Daoy (cell line): Measurements from ENCODE around the gene DNAJC5G. TPM values are rescaled to one million over a fixed set of nuclear protein-coding genes. Genes with fewer than 3 reads are reported as not detected.

Source experiments
- DNase-seq: peaks from one replicate; pipeline ENCODE4 v3.0.0-alpha.2; 2015; ENCODE audit warnings: low read depth
- total RNA-seq: library from RNA; depleted of rRNA; stranded (reverse); fragments of >200 nt; shearing (Covaris generic); gene quantifications from 2 replicates; pipeline ENCODE4 v1.2.3, GENCODE V29; 2014; rRNA removed

The DNAJC5G gene, protein sequence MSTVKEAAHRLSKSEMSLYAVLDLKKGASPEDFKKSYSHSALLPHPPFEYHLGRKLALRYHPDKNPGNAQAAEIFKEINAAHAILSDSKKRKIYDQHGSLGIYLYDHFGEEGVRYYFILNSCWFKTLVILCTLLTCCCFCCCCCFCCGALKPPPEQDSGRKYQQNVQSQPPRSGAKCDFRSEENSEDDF
- total RNA-seq: not detected in 2 replicates

DNA sequence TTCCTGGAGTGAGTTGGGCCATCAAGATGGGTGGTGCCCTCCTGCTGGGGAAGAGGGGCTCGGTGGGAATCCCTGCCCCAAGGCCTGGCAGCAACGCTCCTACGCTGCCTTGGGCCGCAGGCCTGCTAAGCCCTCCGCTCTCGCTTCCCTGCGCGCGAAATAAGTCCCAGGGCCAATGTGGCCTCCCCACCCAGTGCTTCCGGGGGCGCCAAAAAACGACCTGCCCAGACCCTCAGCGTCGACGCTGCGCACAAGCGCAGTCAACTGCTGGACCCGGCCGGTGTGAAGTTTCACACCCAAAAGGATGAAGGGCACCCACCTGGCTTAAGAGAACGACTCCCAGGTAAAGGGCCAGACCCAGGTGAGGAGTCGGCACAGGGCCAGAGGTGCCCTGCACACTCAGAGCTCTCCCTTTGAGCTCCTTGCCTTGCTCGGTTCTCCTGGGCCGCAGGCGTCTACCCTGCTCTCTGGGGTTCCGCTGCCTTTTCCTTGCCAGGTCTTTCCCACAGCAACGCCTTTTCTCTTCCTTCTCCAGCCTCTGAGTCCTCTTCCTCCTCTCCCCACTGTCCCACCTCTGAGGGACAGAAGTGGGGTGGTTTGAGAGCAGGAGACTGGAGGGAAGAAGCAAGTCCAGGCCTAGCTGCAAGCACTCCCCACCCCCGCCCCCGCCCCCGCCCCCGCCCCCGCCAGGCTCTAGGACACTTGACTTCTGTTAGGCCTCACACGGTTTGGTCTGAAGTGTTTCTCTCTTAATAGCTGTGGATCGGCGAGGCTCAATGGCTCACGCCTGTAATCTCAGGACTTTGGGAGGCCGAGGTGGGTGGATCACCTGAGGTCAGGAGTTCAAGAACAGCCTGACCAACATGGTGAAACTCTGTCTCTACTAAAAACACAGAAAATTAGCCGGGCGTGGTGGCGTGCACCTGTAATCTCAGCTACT is at the start of gene DNAJC5G:
Gene DNAJC5G (plus strand): TSS at position 223 of the 940 bp plus-strand sequence. CDS start 1,296 bp downstream, outside the sequence.
- no peak for DNase-seq

DNA sequence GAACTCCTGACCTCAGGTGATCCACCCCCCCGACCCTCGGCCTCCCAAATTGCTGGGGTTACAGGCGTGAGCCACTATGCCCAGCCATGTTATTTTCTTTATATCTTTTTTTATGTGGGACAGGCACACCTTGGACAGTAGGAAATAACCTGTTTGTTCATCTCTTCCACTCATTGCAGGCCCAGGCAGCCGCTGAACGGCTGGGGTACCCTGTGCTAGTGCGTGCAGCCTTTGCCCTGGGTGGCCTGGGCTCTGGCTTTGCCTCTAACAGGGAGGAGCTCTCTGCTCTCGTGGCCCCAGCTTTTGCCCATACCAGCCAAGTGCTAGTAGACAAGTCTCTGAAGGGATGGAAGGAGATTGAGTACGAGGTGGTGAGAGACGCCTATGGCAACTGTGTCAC is 49.7 kb upstream of the DNAJC5G start:
- DNase-seq: no peak

DNA sequence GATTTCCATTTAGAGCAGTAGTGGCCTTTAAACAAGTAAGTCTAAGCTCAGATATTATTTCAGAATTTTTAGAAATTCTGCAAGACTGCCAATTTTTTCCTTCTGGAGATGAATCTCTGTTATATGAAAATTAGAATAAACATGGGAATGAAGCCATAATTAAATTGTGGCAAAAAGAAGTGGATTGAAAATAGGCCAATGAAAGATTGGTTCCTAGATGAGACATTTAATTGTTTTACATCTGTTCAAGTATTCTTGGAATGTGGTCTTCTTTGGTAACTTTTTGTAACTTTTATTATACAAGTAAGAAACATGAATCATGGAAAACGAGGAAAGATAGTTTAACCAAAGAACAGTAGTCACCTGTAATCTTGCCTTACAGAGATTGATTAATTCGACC is 47.7 kb upstream of the DNAJC5G start:
- DNase-seq: no peak

DNA sequence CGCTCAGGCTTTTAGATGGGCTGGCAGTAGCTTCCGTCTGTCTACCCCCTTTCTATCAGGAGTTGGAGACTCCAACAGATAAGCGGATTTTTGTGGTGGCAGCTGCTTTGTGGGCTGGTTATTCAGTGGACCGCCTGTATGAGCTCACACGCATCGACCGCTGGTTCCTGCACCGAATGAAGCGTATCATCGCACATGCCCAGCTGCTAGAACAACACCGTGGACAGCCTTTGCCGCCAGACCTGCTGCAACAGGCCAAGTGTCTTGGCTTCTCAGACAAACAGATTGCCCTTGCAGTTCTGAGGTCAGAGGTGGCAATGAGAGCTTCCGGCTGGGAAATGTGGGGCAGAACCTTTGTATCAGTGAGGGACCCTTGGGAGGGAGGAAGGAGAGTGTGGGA is 43.3 kb upstream of the DNAJC5G start:
- no peak for DNase-seq

DNA sequence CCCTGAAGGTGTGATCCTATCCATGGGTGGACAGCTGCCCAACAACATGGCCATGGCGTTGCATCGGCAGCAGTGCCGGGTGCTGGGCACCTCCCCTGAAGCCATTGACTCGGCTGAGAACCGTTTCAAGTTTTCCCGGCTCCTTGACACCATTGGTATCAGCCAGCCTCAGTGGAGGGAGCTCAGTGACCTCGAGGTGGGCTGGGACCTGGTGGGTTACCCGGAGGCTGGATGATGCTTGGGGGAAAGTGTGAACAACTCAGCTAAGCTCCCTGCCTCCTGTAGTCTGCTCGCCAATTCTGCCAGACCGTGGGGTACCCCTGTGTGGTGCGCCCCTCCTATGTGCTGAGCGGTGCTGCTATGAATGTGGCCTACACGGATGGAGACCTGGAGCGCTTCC is 41.9 kb upstream of the DNAJC5G start:
- DNase-seq: no peak

DNA sequence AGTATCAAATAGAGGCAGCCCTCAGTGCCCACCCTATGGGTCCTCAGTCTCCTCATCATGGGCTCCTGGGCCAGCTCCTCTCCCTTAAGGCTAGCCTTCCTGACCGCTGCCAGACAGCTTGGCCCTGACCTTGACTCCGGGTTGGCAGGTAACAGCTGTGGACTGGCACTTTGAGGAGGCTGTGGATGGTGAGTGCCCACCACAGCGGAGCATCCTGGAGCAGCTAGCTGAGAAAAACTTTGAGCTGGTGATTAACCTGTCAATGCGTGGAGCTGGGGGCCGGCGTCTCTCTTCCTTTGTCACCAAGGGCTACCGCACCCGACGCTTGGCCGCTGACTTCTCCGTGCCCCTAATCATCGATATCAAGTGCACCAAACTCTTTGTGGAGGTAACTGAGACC is 39.1 kb upstream of the DNAJC5G start:
- DNase-seq: no peak

DNA sequence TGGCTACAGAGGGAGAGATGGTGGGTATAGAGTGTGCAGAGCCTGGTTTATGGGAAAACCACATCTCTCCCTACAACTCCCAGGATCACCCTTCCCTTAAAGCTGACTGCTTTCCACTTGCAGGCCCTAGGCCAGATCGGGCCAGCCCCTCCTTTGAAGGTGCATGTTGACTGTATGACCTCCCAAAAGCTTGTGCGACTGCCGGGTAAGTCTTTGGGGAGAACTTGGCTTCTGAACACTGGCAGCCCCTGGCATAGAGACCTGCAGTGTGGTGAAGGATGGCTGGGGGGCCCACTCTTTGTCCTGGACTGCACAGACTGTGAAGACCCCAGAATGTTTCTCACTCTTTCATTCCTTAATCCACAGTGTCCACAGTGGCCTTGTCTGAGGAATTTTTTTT is 38.6 kb upstream of the DNAJC5G start:
- no peak for DNase-seq

DNA sequence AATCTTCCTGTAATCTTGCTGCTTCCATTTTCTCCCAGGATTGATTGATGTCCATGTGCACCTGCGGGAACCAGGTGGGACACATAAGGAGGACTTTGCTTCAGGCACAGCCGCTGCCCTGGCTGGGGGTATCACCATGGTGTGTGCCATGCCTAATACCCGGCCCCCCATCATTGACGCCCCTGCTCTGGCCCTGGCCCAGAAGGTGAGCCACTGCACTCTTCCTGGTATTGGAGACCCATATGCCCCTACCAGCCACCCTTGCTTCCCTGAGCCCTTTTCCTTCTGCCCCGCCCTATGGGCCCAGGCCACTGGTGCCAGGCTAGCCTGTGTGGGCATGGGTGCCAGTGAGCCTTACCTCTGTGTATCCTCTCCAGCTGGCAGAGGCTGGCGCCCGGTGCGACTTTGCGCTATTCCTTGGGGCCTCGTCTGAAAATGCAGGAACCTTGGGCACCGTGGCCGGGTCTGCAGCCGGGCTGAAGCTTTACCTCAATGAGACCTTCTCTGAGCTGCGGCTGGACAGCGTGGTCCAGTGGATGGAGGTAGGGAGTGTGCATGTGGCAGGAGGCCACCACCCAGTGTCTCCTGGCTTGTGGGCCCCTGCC is 37.8 kb upstream of the DNAJC5G start:
- DNase-seq: no peak

DNA sequence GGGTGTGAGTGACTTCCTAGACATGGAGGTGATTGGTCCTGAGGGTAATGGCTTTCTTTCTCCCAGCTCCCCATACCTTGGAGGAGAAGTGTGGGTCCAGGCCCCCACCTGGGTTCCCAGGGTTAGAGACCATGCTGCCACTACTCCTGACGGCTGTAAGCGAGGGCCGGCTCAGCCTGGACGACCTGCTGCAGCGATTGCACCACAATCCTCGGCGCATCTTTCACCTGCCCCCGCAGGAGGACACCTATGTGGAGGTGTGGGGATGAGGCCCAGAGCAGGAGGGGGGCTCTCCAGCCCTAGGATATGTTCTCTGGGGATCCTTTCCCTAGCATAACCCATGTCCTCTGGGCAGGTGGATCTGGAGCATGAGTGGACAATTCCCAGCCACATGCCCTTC is 36.3 kb upstream of the DNAJC5G start:
- no peak for DNase-seq

DNA sequence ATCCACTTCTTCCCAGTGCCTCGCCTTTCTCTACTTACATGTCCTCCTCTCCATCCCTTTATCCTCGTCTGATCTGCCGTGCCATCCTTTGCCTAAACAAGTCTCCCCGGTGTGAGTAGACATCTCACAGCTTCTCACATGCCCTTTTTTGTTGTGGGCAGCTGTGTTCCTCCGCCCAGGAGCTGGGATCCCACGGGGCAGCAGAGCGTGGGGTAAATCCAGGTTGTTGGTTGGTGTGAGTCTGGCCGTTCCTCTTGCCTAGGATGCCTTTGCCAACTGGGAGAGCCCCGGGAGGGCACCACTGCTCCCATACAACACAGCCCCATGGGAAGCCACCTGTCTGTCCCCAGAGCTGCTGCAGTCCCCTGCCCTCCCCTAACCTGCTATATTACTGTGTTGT is 34.8 kb upstream of the DNAJC5G start:
- no peak for DNase-seq

DNA sequence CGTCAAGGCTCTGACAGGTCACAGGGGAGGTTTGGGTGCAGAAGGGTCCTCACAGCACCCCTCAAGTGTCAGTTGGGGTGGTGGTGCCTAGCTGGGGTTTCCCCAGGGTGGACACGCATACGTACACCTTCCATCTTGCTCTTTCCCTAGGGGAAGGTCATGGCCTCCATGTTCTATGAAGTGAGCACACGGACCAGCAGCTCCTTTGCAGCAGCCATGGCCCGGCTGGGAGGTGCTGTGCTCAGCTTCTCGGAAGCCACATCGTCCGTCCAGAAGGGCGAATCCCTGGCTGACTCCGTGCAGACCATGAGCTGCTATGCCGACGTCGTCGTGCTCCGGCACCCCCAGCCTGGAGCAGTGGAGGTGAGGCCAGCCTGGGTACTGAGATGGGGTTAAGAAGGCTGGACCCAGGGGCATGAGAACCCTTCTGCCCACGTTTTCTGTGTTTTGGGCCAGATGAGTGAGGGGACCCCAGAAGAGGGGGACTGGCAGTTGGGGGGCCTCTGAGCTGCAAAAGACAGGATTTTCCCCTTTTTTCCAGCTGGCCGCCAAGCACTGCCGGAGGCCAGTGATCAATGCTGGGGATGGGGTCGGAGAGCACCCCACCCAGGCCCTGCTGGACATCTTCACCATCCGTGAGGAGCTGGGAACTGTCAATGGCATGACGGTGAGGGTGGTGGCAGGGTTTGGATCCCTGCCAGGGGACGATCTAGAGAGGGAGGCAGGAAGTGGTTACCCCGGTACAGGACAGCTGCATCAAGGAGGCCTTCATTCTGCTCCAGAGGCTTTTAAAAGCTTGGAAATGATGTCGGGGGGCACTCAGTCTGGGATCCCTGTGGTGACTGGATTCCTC is 33.2 kb upstream of the DNAJC5G start:
- DNase-seq: no peak

DNA sequence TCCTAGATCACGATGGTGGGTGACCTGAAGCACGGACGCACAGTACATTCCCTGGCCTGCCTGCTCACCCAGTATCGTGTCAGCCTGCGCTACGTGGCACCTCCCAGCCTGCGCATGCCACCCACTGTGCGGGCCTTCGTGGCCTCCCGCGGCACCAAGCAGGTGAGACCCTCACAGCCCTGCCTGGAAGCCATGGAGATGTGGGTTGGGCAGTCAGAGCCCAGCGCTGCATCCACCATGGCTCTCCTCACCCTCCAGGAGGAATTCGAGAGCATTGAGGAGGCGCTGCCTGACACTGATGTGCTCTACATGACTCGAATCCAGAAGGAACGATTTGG is 32.6 kb upstream of the DNAJC5G start:
- no peak for DNase-seq

DNA sequence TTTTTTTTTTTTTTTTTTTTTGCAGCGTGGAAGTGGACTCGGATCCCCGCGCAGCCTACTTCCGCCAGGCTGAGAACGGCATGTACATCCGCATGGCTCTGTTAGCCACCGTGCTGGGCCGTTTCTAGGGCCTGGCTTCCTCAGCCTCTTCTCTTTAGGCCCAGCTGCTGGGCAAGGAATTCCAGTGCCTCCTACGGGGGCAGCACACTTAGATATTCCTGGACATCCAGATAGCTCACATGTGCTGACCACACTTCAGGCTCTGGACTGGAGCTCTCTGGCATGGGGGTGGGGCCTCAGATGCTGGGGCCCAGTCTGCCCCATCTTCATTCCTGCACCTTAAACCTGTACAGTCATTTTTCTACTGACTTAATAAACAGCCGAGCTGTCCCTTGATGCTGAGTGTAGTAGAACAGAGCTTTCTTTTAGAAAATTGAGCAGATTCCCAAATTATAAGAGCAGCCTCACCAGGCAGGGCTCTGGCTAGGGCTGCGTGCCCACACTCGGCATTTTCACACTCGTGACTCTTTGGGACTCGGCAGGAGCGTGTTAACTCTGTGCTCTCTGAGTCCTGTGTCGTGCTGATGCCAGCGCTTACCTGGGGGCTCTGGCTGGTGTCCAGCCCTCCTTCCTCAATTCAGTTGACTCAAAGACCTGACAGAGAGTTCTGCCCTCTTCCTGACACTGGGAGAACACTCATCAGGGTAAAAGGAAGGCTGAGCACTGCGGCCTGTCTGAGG is 31.7 kb upstream of the DNAJC5G start:
- no peak for DNase-seq

DNA sequence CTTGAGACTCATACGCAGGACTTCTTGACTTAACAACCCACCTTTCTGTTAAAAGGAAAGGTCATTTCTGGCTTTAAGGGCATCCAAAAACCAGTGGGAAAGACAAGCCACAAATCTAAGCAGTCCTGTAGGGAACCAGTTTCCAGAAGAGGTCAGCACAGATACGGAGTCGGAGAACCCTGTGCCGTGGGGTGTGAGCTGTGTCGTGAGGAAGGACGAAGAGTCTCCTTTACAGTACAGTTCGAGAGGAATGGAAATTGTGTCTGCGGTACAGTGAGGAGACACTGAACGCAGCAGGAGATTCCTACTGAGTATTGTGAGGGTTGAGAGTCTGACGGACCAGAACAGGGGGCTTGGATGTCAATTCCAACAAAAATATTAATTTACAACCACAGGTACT is 30.1 kb upstream of the DNAJC5G start:
- DNase-seq: no peak

DNA sequence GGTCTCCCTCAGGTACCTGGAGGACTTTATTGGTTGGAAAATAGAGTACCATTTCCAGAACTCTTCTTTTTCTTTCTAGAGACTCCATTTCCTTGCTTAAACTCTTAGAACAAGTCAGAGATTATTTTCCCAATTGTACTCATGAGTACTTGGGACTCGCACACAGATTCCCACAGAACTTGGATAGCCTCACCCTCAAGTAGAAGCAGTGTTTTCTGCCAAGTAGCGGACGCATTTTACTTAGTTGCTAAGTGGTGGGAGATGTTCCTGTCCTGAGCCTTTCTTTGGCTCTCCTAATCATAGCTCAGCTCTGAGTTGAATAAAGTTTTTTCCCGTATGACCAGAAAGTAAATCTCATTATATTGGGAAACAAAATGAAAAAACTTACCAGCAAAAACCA is 29.6 kb upstream of the DNAJC5G start:
- DNase-seq: no peak

DNA sequence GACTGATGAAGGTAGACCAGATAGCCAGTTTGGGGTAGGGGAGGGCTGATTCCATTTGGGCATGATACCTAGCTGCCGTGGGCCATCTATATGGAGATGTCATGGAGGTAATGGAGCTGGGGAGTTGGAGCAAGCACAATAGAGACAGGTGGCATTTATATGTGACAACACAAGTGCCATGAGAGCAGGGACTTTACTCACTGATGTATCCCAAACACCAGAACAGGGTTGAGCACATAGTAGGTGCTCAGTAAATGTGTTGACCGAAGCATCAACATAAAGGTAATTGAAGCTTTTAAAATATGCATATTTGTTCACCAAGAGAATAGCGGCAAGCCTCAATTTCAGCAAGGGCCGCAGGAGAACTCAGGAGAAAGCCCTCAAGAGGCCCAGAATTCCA is 27.3 kb upstream of the DNAJC5G start:
- DNase-seq: no peak

DNA sequence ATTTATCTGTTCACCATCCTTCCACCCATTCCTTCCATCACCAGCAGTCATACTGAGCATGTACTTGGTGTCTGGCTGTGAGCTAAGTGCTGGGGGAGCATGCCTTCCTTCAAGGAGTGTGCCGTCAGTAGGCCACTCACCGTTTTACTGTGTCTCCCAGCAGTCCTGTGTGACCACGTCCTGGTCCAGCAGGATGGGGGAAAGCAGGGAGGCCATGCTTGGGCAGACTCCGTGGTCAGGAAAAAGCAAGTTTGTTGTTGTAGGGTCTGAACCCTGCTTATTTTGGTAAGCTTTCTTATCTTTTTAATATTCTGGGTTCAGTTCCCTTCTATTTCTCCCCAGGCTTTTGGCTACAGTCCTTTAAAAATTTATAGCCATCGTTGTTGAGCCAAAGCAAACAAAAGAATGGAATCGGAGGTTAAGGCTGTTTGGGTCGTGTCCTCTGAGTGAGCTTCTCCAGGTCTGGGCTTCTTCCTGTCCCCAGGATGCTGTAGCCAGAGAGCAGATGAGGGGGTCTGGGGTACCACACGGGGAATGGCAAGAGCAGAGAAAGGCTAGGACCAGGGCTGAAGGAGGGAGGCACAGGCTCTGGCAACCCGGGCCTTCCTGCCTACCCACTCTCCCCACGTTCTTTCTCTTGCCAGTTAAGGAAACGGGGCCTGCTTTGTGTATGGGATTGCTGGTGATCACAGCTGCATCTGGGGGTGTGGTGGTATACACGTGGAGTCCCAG is 25.9 kb upstream of the DNAJC5G start:
- DNase-seq: peak; percentile 46

DNA sequence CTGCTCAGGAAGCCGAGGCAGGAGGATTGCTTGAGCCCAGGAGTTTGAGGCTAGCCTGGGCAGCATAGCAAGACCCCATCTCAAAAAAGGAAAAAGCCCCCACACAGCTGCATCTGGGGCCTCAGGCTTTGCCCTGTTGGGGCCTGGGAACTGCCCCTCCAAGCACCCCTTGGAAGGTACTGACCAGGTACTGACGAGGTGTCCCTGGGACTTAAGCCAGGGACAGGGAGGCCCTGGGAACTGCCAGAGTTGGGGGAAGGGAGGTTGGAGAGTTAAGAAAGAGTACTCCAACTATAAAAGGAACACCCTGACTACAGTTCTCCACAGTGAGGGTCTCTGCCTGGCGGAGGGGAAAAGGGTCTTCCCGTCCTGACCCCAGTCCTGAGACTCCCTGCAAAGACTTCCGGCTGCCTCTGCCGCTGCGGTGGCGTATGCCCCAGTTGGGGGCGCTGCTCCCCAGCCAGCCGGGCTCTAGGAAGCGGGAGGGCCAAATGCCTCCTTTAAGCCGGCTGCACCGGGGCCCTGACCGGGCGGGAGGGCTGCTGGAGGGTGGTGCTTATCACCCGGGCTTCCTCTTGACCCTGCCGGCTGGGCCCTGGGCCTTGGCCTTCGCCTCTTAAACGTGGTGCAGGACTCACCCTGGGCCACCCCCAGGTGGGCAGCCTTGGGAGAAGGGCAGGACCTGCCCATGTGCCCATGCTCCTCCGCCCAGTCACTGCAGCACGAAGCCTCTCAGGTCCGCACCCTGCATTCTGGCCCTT is 25.2 kb upstream of the DNAJC5G start:
- DNase-seq: peak; percentile 69

DNA sequence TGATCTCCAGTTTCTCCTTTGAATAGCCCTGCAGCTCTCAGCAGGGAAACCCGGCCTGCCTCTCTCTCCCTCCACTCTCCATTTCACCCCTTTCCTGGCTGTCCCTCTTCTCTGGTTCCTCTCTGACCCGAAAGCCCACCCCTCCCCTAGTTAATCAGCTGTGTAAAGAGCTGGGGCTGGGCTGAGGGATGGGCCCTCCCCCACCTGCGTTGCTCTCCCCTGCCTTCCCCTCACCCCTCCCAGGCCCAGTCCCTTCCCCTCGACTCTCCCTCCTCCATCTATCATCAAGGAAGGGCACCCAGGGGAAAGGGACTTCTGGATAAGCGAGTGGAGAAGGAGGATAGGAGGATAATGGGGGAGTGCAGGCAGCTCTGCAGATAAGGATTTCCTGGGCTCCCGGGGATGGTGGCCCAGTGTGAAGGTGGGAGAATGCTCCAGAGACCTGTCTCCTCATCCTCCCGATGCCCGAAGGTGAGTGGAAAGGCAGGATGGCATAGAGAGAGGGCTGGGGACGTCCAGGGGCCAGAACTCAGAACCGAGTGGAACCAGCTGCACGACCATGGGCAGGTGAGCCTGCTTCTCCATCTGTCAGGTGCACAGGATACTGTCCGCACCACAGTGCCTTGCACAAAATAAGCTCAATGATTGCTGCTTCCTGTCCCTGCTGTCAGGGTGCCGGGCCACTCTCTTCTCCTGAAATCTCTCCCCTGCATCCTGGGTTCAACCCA is 24.4 kb upstream of the DNAJC5G start:
- DNase-seq: no peak
